ENCODE measurements around the gene GOLPH3L. TPM values are rescaled to one million over a fixed set of nuclear protein-coding genes. Genes with fewer than 3 reads are reported as not detected.
"Not testable (repeated sequence)": the region's sequence is repeated elsewhere in the genome, so short reads cannot be mapped to it uniquely, and the experiment has no call there.

The GOLPH3L gene
- polyA plus RNA-seq (ENCODE audit: insufficient read length in 3 of 3) = 10 to 100 TPM; 36.2 to 43.7 (median 37.5) TPM
- long read RNA-seq, donor 1, transcript GOLPH3L-201 (5 exons, 2,999 nt) = major isoform, 10 of 10 reads
- long read RNA-seq, donor 1, partial matches to known transcripts = 0 of 10 reads
- long read RNA-seq, donor 1, other reads (novel, unspliced or antisense) = 0 of 10 reads
- long read RNA-seq, donor 2, transcript GOLPH3L-201 (5 exons, 2,999 nt) = major isoform, 12 of 12 reads
- long read RNA-seq, donor 2, partial matches to known transcripts = 0 of 12 reads
- long read RNA-seq, donor 2, other reads (novel, unspliced or antisense) = 0 of 12 reads
- long read RNA-seq, donor 3, transcript GOLPH3L-201 (5 exons, 2,999 nt) = major isoform, 13 of 15 reads
- long read RNA-seq, donor 3, partial matches to known transcripts = 0 of 15 reads
- long read RNA-seq, donor 3, other reads (novel, unspliced or antisense) = 0 of 15 reads
- long read RNA-seq, donor 4, transcript GOLPH3L-201 (5 exons, 2,999 nt) = major isoform, 8 of 10 reads
- long read RNA-seq, donor 4, partial matches to known transcripts = 0 of 10 reads
- long read RNA-seq, donor 4, other reads (novel, unspliced or antisense) = 0 of 10 reads
- long read RNA-seq, donor 5, transcript GOLPH3L-201 (5 exons, 2,999 nt) = major isoform, 5 of 5 reads
- long read RNA-seq, donor 5, partial matches to known transcripts = 0 of 5 reads
- long read RNA-seq, donor 5, other reads (novel, unspliced or antisense) = 0 of 5 reads
- long read RNA-seq, donor 6, transcript GOLPH3L-201 (5 exons, 2,999 nt) = major isoform, 9 of 10 reads
- long read RNA-seq, donor 6, partial matches to known transcripts = 0 of 10 reads
- long read RNA-seq, donor 6, other reads (novel, unspliced or antisense) = 0 of 10 reads
- long read RNA-seq, donor 7, transcript GOLPH3L-201 (5 exons, 2,999 nt) = major isoform, 5 of 5 reads
- long read RNA-seq, donor 7, partial matches to known transcripts = 0 of 5 reads
- long read RNA-seq, donor 7, other reads (novel, unspliced or antisense) = 0 of 5 reads
- long read RNA-seq, donor 8, partial matches to known transcripts = 0 of 3 reads
- long read RNA-seq, donor 8, other reads (novel, unspliced or antisense) = 0 of 3 reads
- long read RNA-seq, donor 9, transcript GOLPH3L-201 (5 exons, 2,999 nt) = major isoform, 11 of 12 reads
- long read RNA-seq, donor 9, partial matches to known transcripts = 0 of 12 reads
- long read RNA-seq, donor 9, other reads (novel, unspliced or antisense) = 0 of 12 reads
- long read RNA-seq, donor 10, transcript GOLPH3L-201 (5 exons, 2,999 nt) = major isoform, 10 of 17 reads
- long read RNA-seq, donor 10, partial matches to known transcripts = 6 of 17 reads
- long read RNA-seq, donor 10, other reads (novel, unspliced or antisense) = 0 of 17 reads
- long read RNA-seq, donor 11, transcript GOLPH3L-201 (5 exons, 2,999 nt) = major isoform, 8 of 9 reads
- long read RNA-seq, donor 11, partial matches to known transcripts = 0 of 9 reads
- long read RNA-seq, donor 11, other reads (novel, unspliced or antisense) = 0 of 9 reads
- long read RNA-seq, donor 12, transcript GOLPH3L-201 (5 exons, 2,999 nt) = major isoform, 14 of 17 reads
- long read RNA-seq, donor 12, partial matches to known transcripts = 0 of 17 reads
- long read RNA-seq, donor 12, other reads (novel, unspliced or antisense) = 0 of 17 reads
- long read RNA-seq, donor 13, transcript GOLPH3L-203 (2 exons, 456 nt) = major isoform, 5 of 8 reads
- long read RNA-seq, donor 13, partial matches to known transcripts = 0 of 8 reads
- long read RNA-seq, donor 13, other reads (novel, unspliced or antisense) = 0 of 8 reads
- long read RNA-seq, donor 14 = 0 reads
- long read RNA-seq, donor 15, transcript GOLPH3L-201 (5 exons, 2,999 nt) = major isoform, 19 of 19 reads
- long read RNA-seq, donor 15, partial matches to known transcripts = 0 of 19 reads
- long read RNA-seq, donor 15, other reads (novel, unspliced or antisense) = 0 of 19 reads
- long read RNA-seq, donor 16, transcript GOLPH3L-201 (5 exons, 2,999 nt) = major isoform, 15 of 17 reads
- long read RNA-seq, donor 16, partial matches to known transcripts = 0 of 17 reads
- long read RNA-seq, donor 16, other reads (novel, unspliced or antisense) = 0 of 17 reads

- DNase-seq = peak; percentile 99
Measured at GRCh38 chr1:150696995-150697927, at the start of gene GOLPH3L. Gene GOLPH3L (minus strand): TSS chr1:150697154. CDS start chr1:150694838, 2,316 bp downstream.

- no peak for DNase-seq
Measured at GRCh38 chr1:150730130-150730721, 33.3 kb upstream of the GOLPH3L start.

- DNase-seq = no peak
Measured at GRCh38 chr1:150724336-150724735, 27.4 kb upstream of the GOLPH3L start.

- no peak for DNase-seq
Measured at GRCh38 chr1:150720703-150721102, 23.7 kb upstream of the GOLPH3L start, which contains the start of gene HORMAD1. Gene HORMAD1 (minus strand): TSS chr1:150720895. CDS start chr1:150719505, 1,390 bp downstream.

GRCh38 chr1:150720098-150720497 is 23.1 kb upstream of the GOLPH3L start:
- DNase-seq = no peak

- DNase-seq = no peak
Measured at GRCh38 chr1:150718225-150718891, 21.4 kb upstream of the GOLPH3L start.

GRCh38 chr1:150709031-150709430 is 12.1 kb upstream of the GOLPH3L start:
- not testable (repeated sequence) for DNase-seq

- no peak for DNase-seq
Measured at GRCh38 chr1:150708595-150708994, 11.6 kb upstream of the GOLPH3L start.

- no peak for DNase-seq
Measured at GRCh38 chr1:150706091-150706490, 9.1 kb upstream of the GOLPH3L start.

GRCh38 chr1:150703427-150703826 is 6.5 kb upstream of the GOLPH3L start:
- DNase-seq = no peak

- no peak for DNase-seq
Measured at GRCh38 chr1:150696590-150696989, 364 bp downstream of the GOLPH3L start.

- DNase-seq = no peak
Measured at GRCh38 chr1:150696162-150696561, 792 bp downstream of the GOLPH3L start.

GRCh38 chr1:150695561-150695960 is 1.4 kb downstream of the GOLPH3L start:
- no peak for DNase-seq

GRCh38 chr1:150692720-150693119 is 4.2 kb downstream of the GOLPH3L start:
- DNase-seq = no peak

GRCh38 chr1:150688763-150689162 is 8.2 kb downstream of the GOLPH3L start:
- DNase-seq = no peak

- DNase-seq = no peak
Measured at GRCh38 chr1:150686275-150686674, 10.7 kb downstream of the GOLPH3L start.

- no peak for DNase-seq
Measured at GRCh38 chr1:150683914-150684313, 13.0 kb downstream of the GOLPH3L start.

- no peak for DNase-seq
Measured at GRCh38 chr1:150678988-150679387, 18.0 kb downstream of the GOLPH3L start.
